ENCODE results near the gene PREPL. TPM values are rescaled to one million over a fixed set of nuclear protein-coding genes. Genes with fewer than 3 reads are reported as not detected.

PREPL gene
- total and polyA plus RNA-seq, 2 experiments from 2014 or later: 16.5 to 49.0 TPM

GRCh38 chr2:44291281-44292248 is 69.7 kb downstream of the PREPL start:
- no peak for TF ChIP-seq ZNF114 (CRISPR knock-in tag; IDR thresholded peaks at IDR 0.05)
- no peak for TF ChIP-seq EZH2phosphoT487 (IDR thresholded peaks at IDR 0.05; ENCODE audit: unreplicated experiment)
- TF ChIP-seq, protein P1, sequence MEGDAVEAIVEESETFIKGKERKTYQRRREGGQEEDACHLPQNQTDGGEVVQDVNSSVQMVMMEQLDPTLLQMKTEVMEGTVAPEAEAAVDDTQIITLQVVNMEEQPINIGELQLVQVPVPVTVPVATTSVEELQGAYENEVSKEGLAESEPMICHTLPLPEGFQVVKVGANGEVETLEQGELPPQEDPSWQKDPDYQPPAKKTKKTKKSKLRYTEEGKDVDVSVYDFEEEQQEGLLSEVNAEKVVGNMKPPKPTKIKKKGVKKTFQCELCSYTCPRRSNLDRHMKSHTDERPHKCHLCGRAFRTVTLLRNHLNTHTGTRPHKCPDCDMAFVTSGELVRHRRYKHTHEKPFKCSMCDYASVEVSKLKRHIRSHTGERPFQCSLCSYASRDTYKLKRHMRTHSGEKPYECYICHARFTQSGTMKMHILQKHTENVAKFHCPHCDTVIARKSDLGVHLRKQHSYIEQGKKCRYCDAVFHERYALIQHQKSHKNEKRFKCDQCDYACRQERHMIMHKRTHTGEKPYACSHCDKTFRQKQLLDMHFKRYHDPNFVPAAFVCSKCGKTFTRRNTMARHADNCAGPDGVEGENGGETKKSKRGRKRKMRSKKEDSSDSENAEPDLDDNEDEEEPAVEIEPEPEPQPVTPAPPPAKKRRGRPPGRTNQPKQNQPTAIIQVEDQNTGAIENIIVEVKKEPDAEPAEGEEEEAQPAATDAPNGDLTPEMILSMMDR (conservative IDR thresholded peaks at IDR 0.05; ENCODE audit: low read depth in 2 of 2): peak; percentile 47 to 81
- no peak for TF ChIP-seq STAT1 (IDR thresholded peaks at IDR 0.05; ENCODE audit: unreplicated experiment)
- no peak for TF ChIP-seq JUNB (IDR thresholded peaks at IDR 0.05; ENCODE audit: unreplicated experiment)
- no peak overlapping the region for H3K27ac Mint-ChIP-seq
- no peaks in the 10 kb centered on the region for H3K36me3 ChIP-seq (ENCODE audit: insufficient read depth)
- H3K9me3 Mint-ChIP-seq: no peaks in the 10 kb centered on the region
- DNase-seq (ENCODE audit: low spot score) (peak; percentile 52), ATAC-seq (peak; percentile 74)
- no peak overlapping the region for H3K4me2 ChIP-seq
- no peak overlapping the region for H3K4me3 ChIP-seq
- no peaks in the 10 kb centered on the region for H3K27me3 ChIP-seq (ENCODE audit: insufficient read depth)
- H3F3A ChIP-seq (replicated peaks; ENCODE audit: low read depth): no peaks in the 10 kb centered on the region
- peaks cover 20% of the 10 kb centered on the region; the same call in 2 of the 3 replicates for H3K4me1 Mint-ChIP-seq
- no peak overlapping the region for H3K4me3 Mint-ChIP-seq
- H3K79me2 ChIP-seq (replicated peaks; ENCODE audit: insufficient read depth): no peaks in the 10 kb centered on the region
- no peaks in the 10 kb centered on the region; the same call in 1 of the 2 replicates for H3K9me2 ChIP-seq (ENCODE audit: insufficient read depth)
- H2AFZ ChIP-seq: peak overlapping the region; percentile 84
- H3K36me3 Mint-ChIP-seq (ENCODE audit: low read depth): no peaks in the 10 kb centered on the region
- peaks cover 10% of the 10 kb centered on the region; the same call in 1 of the 2 replicates for H3K4me1 ChIP-seq (ENCODE audit: insufficient read depth)
- H3K27ac ChIP-seq (ENCODE audit: low read depth): no peak overlapping the region
- H3K27me3 Mint-ChIP-seq (ENCODE audit: insufficient read depth, low read depth, poor library complexity): peaks cover 5% of the 10 kb centered on the region
- H4K20me1 ChIP-seq (replicated peaks; ENCODE audit: insufficient read depth): no peaks in the 10 kb centered on the region

DNA sequence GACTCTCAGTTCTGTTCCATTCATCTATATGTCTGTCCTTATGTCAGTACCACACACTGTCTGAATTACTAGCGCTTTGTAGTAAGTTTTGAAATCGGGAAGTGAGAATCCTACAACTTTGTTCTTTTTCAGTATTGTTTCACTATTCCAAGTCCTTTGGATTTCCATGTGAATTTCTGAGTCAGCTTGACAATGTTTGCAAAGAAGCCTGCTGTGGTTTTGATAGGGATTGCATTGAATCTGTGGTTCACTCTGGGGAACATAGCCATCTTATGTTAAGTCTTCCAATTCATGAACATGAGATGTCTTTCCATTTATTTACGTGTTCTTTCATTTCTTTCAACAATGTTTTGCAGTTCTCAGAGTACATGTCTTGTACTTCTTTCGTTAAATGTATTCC is 71.0 kb downstream of the PREPL start:
- H3K27ac ChIP-seq (ENCODE audit: low read depth): no peak overlapping the region
- no peaks in the 10 kb centered on the region for H3F3A ChIP-seq (replicated peaks; ENCODE audit: low read depth)
- no peak overlapping the region for H3K4me3 Mint-ChIP-seq
- H3K27me3 Mint-ChIP-seq (ENCODE audit: insufficient read depth, low read depth, poor library complexity): peaks cover 3% of the 10 kb centered on the region
- H3K4me2 ChIP-seq: no peak overlapping the region
- no peaks in the 10 kb centered on the region for H3K9me3 Mint-ChIP-seq
- H3K9me2 ChIP-seq (ENCODE audit: insufficient read depth): no peaks in the 10 kb centered on the region; the same call in 1 of the 2 replicates
- H3K79me2 ChIP-seq (replicated peaks; ENCODE audit: insufficient read depth): no peaks in the 10 kb centered on the region
- peaks cover 17% of the 10 kb centered on the region; the same call in 2 of the 3 replicates for H3K4me1 Mint-ChIP-seq
- H3K27ac Mint-ChIP-seq: no peak overlapping the region
- DNase-seq (ENCODE audit: low spot score): peak; percentile 18
- H3K4me1 ChIP-seq (ENCODE audit: insufficient read depth): peaks cover 10% of the 10 kb centered on the region; the same call in 1 of the 2 replicates
- ATAC-seq: peak; percentile 44; the same call in 2 of the 3 replicates
- H3K27me3 ChIP-seq (ENCODE audit: insufficient read depth): no peaks in the 10 kb centered on the region
- H2AFZ ChIP-seq: no peak overlapping the region
- H4K20me1 ChIP-seq (replicated peaks; ENCODE audit: insufficient read depth): no peaks in the 10 kb centered on the region
- H3K36me3 ChIP-seq (ENCODE audit: insufficient read depth): no peaks in the 10 kb centered on the region
- H3K4me3 ChIP-seq: no peak overlapping the region
- H3K36me3 Mint-ChIP-seq (ENCODE audit: low read depth): no peaks in the 10 kb centered on the region
- TF ChIP-seq POLR2AphosphoS5 (IDR thresholded peaks at IDR 0.05; ENCODE audit: low read depth) (no peak), ETS1 (IDR thresholded peaks at IDR 0.05) (no peak), STAT1 (IDR thresholded peaks at IDR 0.05; ENCODE audit: unreplicated experiment) (no peak), EZH2phosphoT487 (IDR thresholded peaks at IDR 0.05; ENCODE audit: unreplicated experiment) (no peak), ZNF462 (CRISPR knock-in tag; IDR thresholded peaks at IDR 0.05) (no peak)
